ENCODE data around the gene DYNLT5.
A peak's percentile ranks its signal among the peaks of the same experiment; 100 is the strongest.
"Not testable (repeated sequence)": the region's sequence is repeated elsewhere in the genome, so short reads cannot be mapped to it uniquely, and the experiment has no call there.

The DYNLT5 gene

GRCh38 chr1:66788231-66788939 lies 36.1 kb downstream of the DYNLT5 start:
- DNase-seq (ENCODE audit: low read depth in 2 of 2): peak; percentile 11 to 51

- no peak for DNase-seq (ENCODE audit: low read depth in 2 of 2)
These were observed 39.7 kb downstream of the DYNLT5 start for GRCh38 chr1:66791621-66792610.

DNA sequence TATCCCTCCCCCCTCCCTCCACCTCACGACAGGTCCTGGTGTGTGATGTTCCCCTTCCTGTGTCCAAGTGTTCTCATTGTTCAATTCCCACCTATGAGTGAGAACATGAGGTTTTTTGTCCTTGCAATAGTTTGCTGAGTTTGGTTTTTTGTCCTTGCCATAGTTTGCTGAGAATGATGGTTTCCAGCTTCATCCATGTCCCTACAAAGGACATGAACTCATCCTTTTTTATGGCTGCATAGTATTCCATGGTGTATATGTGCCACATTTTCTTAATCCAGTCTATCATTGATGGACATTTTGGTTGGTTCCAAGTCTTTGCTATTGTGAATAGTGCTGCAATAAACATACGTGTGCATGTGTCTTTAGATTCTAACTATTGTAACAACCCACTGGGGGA lies 43.6 kb downstream of the DYNLT5 start:
- DNase-seq (ENCODE audit: low read depth in 2 of 2): not testable (repeated sequence)

DNA sequence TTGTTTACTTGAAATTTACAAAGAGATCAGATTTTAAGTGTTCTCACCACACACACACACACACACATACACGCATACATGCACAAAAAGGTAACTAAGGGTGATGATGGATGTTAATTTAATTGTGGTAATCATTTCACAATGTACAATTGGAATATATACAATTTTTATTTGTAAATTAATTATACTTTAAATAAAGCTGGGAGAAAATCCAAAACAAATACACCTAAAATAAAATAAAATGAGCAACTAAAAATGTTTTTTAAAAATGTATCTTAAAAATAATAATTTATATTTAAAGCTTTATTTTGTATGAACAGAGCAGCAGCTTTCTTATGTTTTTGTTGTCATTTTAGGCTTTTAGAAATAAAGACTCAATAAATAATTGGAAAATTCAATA lies 57.0 kb downstream of the DYNLT5 start:
- no peak for DNase-seq (ENCODE audit: low read depth in 2 of 2)

DNA sequence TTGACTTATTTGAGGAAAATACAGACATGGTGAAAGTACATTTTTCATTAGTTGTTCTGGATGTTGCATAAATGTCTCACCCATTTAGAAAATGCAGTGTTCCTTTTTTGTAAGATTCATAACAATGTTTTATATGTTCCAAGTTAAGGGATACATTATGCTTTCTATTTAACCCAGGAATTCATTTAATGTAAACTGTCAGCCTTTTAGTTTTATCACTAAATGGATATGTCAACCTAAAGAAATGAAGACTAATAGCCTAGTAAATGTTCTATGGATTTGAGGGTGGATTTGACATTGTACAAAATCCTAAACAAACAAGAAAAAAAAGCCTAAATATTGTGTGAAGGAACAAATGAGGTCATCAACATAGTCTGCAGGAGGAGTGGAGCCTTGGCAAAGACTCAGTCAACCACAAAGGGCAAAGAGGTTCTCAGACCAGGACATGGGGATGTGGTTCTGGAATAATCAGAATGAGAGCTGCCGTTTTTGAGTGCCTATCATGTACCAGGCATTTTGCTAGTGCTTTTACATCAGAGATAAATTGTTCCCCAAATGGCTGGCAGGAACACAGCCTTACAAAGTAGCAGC lies 57.6 kb downstream of the DYNLT5 start:
- DNase-seq (ENCODE audit: low read depth in 2 of 2): no peak

GRCh38 chr1:66824771-66825170 lies 72.5 kb downstream of the DYNLT5 start:
- no peak for DNase-seq (ENCODE audit: low read depth in 2 of 2)

All from stimulated activated CD8-positive, alpha-beta memory T cell treated with anti-CD3 and anti-CD28 coated beads, Interleukin-15, amount 100 ng/mL, for 4 hours (primary cell).